ENCODE data around the gene ATP10B.

GRCh38 chr5:160720822-160721221 lies 131.2 kb downstream of the ATP10B start:
- TF ChIP-seq POLR2AphosphoS5 (IDR thresholded peaks at IDR 0.05; ENCODE audit: low read depth, low read length) (no peak), TAF1 (IDR thresholded peaks at IDR 0.05; ENCODE audit: borderline replicate concordance, low read depth, low read length) (no peak), POLR2A (IDR thresholded peaks at IDR 0.05; ENCODE audit: low read depth, low read length) (no peak)

All from GM12892 (cell line).